ENCODE results near the gene ARHGEF19.

Gene ARHGEF19

DNA sequence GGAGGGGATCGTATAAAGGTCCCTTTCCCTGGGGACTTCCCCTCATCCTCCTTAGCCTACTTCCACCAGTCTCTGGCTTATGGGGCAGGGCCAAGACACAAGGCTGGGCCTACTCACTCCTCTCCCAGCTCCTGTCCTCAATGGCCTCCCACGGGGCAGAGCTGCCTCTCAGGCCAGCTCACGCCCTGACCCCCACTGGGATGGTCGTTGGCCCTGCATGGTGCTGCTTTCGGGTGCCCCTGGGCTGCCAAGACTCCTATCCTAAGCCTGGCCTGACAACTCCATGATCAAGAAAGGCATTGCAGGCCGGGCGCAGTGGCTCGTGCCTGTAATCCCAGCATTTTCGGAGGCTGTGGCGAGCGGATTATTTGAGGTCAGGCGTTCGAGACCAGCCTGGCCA is 18.3 kb upstream of the ARHGEF19 start:
- Histone ChIP-seq H3K79me2 (ENCODE audit: control insufficient read depth, low read length) (no peaks in the 10 kb centered on the region), H3K4me1 (ENCODE audit: control insufficient read depth, low read length) (no peaks in the 10 kb centered on the region), H3K4me3 (ENCODE audit: low read length) (no peak overlapping the region), H3K27ac (ENCODE audit: low read depth, low read length) (no peak overlapping the region), H3K27me3 (ENCODE audit: control insufficient read depth, low read length) (no peaks in the 10 kb centered on the region), H4K20me1 (ENCODE audit: control insufficient read depth, insufficient read depth, low read depth, low read length) (no peaks in the 10 kb centered on the region), H3K9me3 (ENCODE audit: control insufficient read depth, insufficient read depth, low read length) (no peaks in the 10 kb centered on the region), H3K36me3 (ENCODE audit: control insufficient read depth, low read length) (no peaks in the 10 kb centered on the region), H3K9me2 (replicated peaks; ENCODE audit: control insufficient read depth, low read length) (no peaks in the 10 kb centered on the region), H3F3A (ENCODE audit: control insufficient read depth, insufficient read depth) (peaks cover 5% of the 10 kb centered on the region; the same call in 1 of the 2 replicates), H3K4me2 (ENCODE audit: low read length) (no peak overlapping the region)
- TF ChIP-seq, protein P1, sequence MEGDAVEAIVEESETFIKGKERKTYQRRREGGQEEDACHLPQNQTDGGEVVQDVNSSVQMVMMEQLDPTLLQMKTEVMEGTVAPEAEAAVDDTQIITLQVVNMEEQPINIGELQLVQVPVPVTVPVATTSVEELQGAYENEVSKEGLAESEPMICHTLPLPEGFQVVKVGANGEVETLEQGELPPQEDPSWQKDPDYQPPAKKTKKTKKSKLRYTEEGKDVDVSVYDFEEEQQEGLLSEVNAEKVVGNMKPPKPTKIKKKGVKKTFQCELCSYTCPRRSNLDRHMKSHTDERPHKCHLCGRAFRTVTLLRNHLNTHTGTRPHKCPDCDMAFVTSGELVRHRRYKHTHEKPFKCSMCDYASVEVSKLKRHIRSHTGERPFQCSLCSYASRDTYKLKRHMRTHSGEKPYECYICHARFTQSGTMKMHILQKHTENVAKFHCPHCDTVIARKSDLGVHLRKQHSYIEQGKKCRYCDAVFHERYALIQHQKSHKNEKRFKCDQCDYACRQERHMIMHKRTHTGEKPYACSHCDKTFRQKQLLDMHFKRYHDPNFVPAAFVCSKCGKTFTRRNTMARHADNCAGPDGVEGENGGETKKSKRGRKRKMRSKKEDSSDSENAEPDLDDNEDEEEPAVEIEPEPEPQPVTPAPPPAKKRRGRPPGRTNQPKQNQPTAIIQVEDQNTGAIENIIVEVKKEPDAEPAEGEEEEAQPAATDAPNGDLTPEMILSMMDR (IDR thresholded peaks at IDR 0.05; ENCODE audit: low read depth, low read length, poor library complexity, severe bottlenecking), result no peak
- TF ChIP-seq EZH2phosphoT487 (IDR thresholded peaks at IDR 0.05; ENCODE audit: borderline replicate concordance, low read length), result no peak

DNA sequence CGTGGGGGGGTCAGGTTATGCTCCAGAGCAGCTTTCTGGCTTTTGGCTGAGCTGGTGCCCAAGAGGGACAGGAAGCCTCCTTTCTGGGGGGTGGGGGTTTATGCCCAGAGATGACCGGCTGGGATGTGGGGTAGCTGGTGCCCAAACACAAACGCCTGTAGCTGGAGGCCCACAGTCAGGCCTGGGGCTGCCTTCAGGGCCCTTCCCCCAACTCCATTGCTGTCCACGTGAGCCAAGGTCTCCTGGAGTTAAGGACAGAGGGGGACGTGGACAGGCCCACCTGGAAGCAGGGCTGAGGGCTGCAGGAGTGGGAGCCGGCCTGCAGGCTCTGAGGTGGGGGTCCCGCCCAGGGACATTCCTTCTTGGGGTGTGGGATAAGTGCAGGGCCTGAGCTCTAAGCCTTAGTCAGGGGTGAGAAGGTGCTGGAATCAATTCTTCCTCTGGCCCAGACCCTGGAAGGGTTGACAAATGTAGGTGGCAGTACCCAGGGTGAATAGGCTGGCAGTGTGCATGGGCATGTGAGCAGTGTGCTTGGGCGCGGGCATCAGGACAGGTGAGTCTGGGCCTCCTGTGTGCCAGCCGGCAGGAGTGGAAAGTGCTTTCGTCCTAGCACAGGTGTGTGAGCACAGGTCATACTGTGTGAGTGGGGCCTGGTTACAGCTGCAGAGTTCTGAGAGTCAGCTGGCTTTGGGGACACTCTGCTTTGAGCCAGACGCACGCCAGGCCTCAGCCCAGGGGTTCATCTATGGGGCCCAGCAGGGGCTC is 17.7 kb upstream of the ARHGEF19 start:
- Histone ChIP-seq H3K27ac (ENCODE audit: low read depth, low read length) (no peak overlapping the region), H3K4me3 (ENCODE audit: low read length) (no peak overlapping the region), H3K4me1 (ENCODE audit: control insufficient read depth, low read length) (no peaks in the 10 kb centered on the region), H3K27me3 (ENCODE audit: control insufficient read depth, low read length) (no peaks in the 10 kb centered on the region), H3K9me2 (replicated peaks; ENCODE audit: control insufficient read depth, low read length) (no peaks in the 10 kb centered on the region), H3F3A (ENCODE audit: control insufficient read depth, insufficient read depth) (peaks cover 2% of the 10 kb centered on the region; the same call in 1 of the 2 replicates), H3K79me2 (ENCODE audit: control insufficient read depth, low read length) (no peaks in the 10 kb centered on the region), H4K20me1 (ENCODE audit: control insufficient read depth, insufficient read depth, low read depth, low read length) (no peaks in the 10 kb centered on the region), H3K36me3 (ENCODE audit: control insufficient read depth, low read length) (no peaks in the 10 kb centered on the region), H3K9me3 (ENCODE audit: control insufficient read depth, insufficient read depth, low read length) (no peaks in the 10 kb centered on the region), H3K4me2 (ENCODE audit: low read length) (no peak overlapping the region)
- no peak for TF ChIP-seq EZH2phosphoT487 (IDR thresholded peaks at IDR 0.05; ENCODE audit: borderline replicate concordance, low read length)
- TF ChIP-seq, protein P1 (IDR thresholded peaks at IDR 0.05; ENCODE audit: low read depth, low read length, poor library complexity, severe bottlenecking), result no peak

DNA sequence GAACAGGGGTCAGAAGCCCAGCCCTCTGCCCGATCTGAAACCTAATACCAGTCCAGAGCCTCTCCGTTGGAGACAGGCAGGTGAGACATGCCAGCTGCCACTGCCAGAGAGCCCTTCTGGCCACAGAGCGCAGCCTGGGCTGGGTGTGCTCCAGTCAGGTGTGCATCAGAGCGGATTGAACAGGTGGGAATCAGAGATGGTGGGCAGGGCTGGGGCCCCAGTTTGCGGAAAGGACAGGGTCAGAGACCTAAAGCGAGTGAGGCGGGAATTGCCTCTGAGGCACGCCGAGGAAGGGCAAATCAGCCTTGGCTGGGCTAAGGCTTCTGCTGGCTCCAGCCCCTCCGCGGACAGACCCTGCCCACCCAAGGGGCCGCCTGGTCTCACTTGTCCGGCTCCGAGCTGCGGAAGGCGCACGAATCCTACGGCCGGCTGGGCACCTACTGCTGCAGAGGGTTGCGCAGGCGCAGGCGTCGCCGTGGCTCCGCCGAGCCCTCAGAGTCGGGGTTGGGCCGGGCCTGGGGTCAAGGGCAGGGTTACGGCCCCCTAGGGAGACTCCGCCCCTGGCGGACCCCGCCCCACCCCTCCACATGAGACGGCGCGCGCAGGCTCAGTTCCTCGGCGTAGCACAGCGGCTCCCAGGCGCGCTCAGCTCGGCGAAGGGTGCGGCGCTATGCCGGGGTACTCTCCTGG is 14.2 kb upstream of the ARHGEF19 start:
- Histone ChIP-seq H3K27me3 (ENCODE audit: control insufficient read depth, low read length) (no peaks in the 10 kb centered on the region), H3K4me1 (ENCODE audit: control insufficient read depth, low read length) (no peaks in the 10 kb centered on the region), H3K9me3 (ENCODE audit: control insufficient read depth, insufficient read depth, low read length) (no peaks in the 10 kb centered on the region), H4K20me1 (ENCODE audit: control insufficient read depth, insufficient read depth, low read depth, low read length) (no peaks in the 10 kb centered on the region), H3K27ac (ENCODE audit: low read depth, low read length) (no peak overlapping the region), H3K4me2 (ENCODE audit: low read length) (no peak overlapping the region), H3K36me3 (ENCODE audit: control insufficient read depth, low read length) (no peaks in the 10 kb centered on the region), H3F3A (ENCODE audit: control insufficient read depth, insufficient read depth) (no peaks in the 10 kb centered on the region), H3K4me3 (ENCODE audit: low read length) (no peak overlapping the region), H3K9me2 (replicated peaks; ENCODE audit: control insufficient read depth, low read length) (no peaks in the 10 kb centered on the region), H3K79me2 (ENCODE audit: control insufficient read depth, low read length) (no peaks in the 10 kb centered on the region)
- TF ChIP-seq, protein P1 (IDR thresholded peaks at IDR 0.05; ENCODE audit: low read depth, low read length, poor library complexity, severe bottlenecking), result no peak
- no peak for TF ChIP-seq EZH2phosphoT487 (IDR thresholded peaks at IDR 0.05; ENCODE audit: borderline replicate concordance, low read length)

Measured in DOHH2 (cell line).